H9 (cell line): ENCODE measurements around the gene F11R. TPM values are rescaled to one million over a fixed set of nuclear protein-coding genes. Genes with fewer than 3 reads are reported as not detected.

ENCODE experiments used
- DNase-seq: peaks from one replicate; pipeline ENCODE4 v3.0.0-alpha.2; 2017
- H2AFZ ChIP-seq: one replicate; pipeline ENCODE4 v1.6.1; 2013; ENCODE audit warnings: mild to moderate bottlenecking, low read length, control low read depth, moderate library complexity
- H2AK5ac ChIP-seq: 2 replicates; pipeline ENCODE4 v1.6.1; 2013; ENCODE audit warnings: low read length, control low read depth, mixed read lengths; ENCODE audit not compliant: insufficient read length
- H2BK120ac ChIP-seq: one replicate; pipeline ENCODE4 v1.6.1; 2013; ENCODE audit warnings: low read depth, mild to moderate bottlenecking, low read length, control low read depth, inconsistent platforms; ENCODE audit not compliant: poor library complexity, severe bottlenecking
- H2BK12ac ChIP-seq: 2 replicates; pipeline ENCODE4 v1.6.1; 2013; ENCODE audit warnings: low read length, control low read depth, mixed read lengths, low read depth; ENCODE audit not compliant: insufficient read length
- H2BK15ac ChIP-seq: 2 replicates; pipeline ENCODE4 v1.6.1; 2013; ENCODE audit warnings: low read depth, low read length, control low read depth
- H2BK20ac ChIP-seq: one replicate; pipeline ENCODE4 v1.6.1; 2013; ENCODE audit warnings: low read depth, mild to moderate bottlenecking, low read length, control low read depth, inconsistent platforms; ENCODE audit not compliant: poor library complexity, severe bottlenecking
- H2BK5ac ChIP-seq: 2 replicates; pipeline ENCODE4 v1.6.1; 2013; ENCODE audit warnings: low read length, control low read depth, mixed read lengths; ENCODE audit not compliant: insufficient read length
- H3K14ac ChIP-seq: 2 replicates; pipeline ENCODE4 v1.6.1; 2013; ENCODE audit warnings: low read length, control low read depth; ENCODE audit not compliant: insufficient read depth
- H3K18ac ChIP-seq: 2 replicates; pipeline ENCODE4 v1.6.1; 2013; ENCODE audit warnings: low read depth, mild to moderate bottlenecking, mixed read lengths, low read length, control low read depth; ENCODE audit not compliant: insufficient read length
- H3K23ac ChIP-seq: 2 replicates; pipeline ENCODE4 v1.6.1; 2013; ENCODE audit warnings: low read length, control low read depth, mixed read lengths, low read depth; ENCODE audit not compliant: insufficient read length
- H3K23me2 ChIP-seq: 2 replicates; pipeline ENCODE4 v1.6.1; 2013; ENCODE audit warnings: low read depth, mild to moderate bottlenecking, mixed read lengths, low read length, control low read depth; ENCODE audit not compliant: insufficient read length, poor library complexity, severe bottlenecking
- H3K27ac ChIP-seq: 2 replicates; pipeline ENCODE4 v1.5.1; 2013; ENCODE audit warnings: low read length, control low read depth, mixed read lengths, low read depth; ENCODE audit not compliant: insufficient read length
- H3K27me3 ChIP-seq: 2 replicates; pipeline ENCODE4 v1.6.1; 2013; ENCODE audit warnings: low read length, control low read depth, inconsistent platforms; ENCODE audit not compliant: insufficient read depth
- H3K4ac ChIP-seq: 2 replicates; pipeline ENCODE4 v1.6.1; 2013; ENCODE audit warnings: low read depth, mild to moderate bottlenecking, control low read depth, inconsistent platforms, low read length, moderate library complexity
- H3K4me1 ChIP-seq: 2 replicates; pipeline ENCODE4 v1.6.1; 2013; ENCODE audit warnings: low read length, control low read depth, inconsistent platforms; ENCODE audit not compliant: insufficient read depth
- H3K4me2 ChIP-seq: 2 replicates; pipeline ENCODE4 v1.6.1; 2013; ENCODE audit warnings: low read length, control low read depth, mixed read lengths; ENCODE audit not compliant: insufficient read length, insufficient read depth
- H3K56ac ChIP-seq: 2 replicates; pipeline ENCODE4 v1.6.1; 2013; ENCODE audit warnings: low read depth, mild to moderate bottlenecking, mixed read lengths, low read length, control low read depth; ENCODE audit not compliant: insufficient read length
- H3K79me1 ChIP-seq: 2 replicates; pipeline ENCODE4 v1.6.1; 2013; ENCODE audit warnings: low read depth, mild to moderate bottlenecking, moderate library complexity, low read length, control low read depth, inconsistent platforms; ENCODE audit not compliant: insufficient read depth, poor library complexity, severe bottlenecking
- H3K79me2 ChIP-seq: 2 replicates; pipeline ENCODE4 v1.6.1; 2013; ENCODE audit warnings: low read length, control low read depth, inconsistent platforms; ENCODE audit not compliant: insufficient read depth
- H3K9ac ChIP-seq: 2 replicates; pipeline ENCODE4 v1.6.1; 2013; ENCODE audit warnings: low read length, control low read depth, mixed read lengths; ENCODE audit not compliant: insufficient read length; ENCODE audit errors: extremely low read depth
- H3K9me3 ChIP-seq: one replicate; pipeline ENCODE4 v1.6.1; 2013; ENCODE audit warnings: low read depth, low read length, inconsistent platforms; ENCODE audit not compliant: control insufficient read depth
- H3T11ph ChIP-seq: one replicate; pipeline ENCODE4 v1.6.1; 2013; ENCODE audit warnings: mild to moderate bottlenecking, low read length, control low read depth, inconsistent platforms
- H4K20me1 ChIP-seq: one replicate; pipeline ENCODE4 v1.6.1; 2013; ENCODE audit not compliant: control insufficient read depth, insufficient read length, insufficient read depth
- H4K5ac ChIP-seq: 2 replicates; pipeline ENCODE4 v1.6.1; 2013; ENCODE audit warnings: low read depth, mild to moderate bottlenecking, mixed read lengths, low read length, control low read depth; ENCODE audit not compliant: insufficient read length
- H4K8ac ChIP-seq: replicated peaks from 2 replicates; pipeline ENCODE4 v1.6.1; 2013; ENCODE audit warnings: low read length, control low read depth, mixed read lengths, low read depth; ENCODE audit not compliant: insufficient read length
- H4K91ac ChIP-seq: 2 replicates; pipeline ENCODE4 v1.6.1; 2013; ENCODE audit warnings: low read depth, mild to moderate bottlenecking, moderate library complexity, mixed read lengths, low read length, control low read depth; ENCODE audit not compliant: insufficient read length
- H3K27ac Mint-ChIP-seq, 3 experiments: 2 replicates in 2 of 3; 3 replicates in 1 of 3; pipeline ENCODE4 v1.8.0; 2020 to 2021; ENCODE audit warnings: mixed read lengths in 3 of 3, mild to moderate bottlenecking in 1 of 3, moderate library complexity in 1 of 3
- H3K27me3 Mint-ChIP-seq: 2 replicates; pipeline ENCODE4 v1.8.0; 2021; ENCODE audit warnings: low read depth, mild to moderate bottlenecking, moderate library complexity, mixed read lengths
- H3K36me3 Mint-ChIP-seq, 3 experiments: 2 replicates in 2 of 3; 3 replicates in 1 of 3; pipeline ENCODE4 v1.8.0; 2020 to 2021; ENCODE audit warnings: low read depth in 3 of 3, mixed read lengths in 3 of 3; ENCODE audit not compliant: insufficient read depth in 1 of 3
- H3K4me1 Mint-ChIP-seq, 2 experiments: 2 replicates each; pipeline ENCODE4 v1.8.0; 2020; ENCODE audit warnings: mixed read lengths in 2 of 2
- H3K4me3 Mint-ChIP-seq, 2 experiments: 2 replicates in 1 of 2; 3 replicates in 1 of 2; pipeline ENCODE4 v1.8.0; 2020 to 2021; ENCODE audit warnings: mild to moderate bottlenecking in 2 of 2, mixed read lengths in 2 of 2, moderate library complexity in 1 of 2
- H3K9me3 Mint-ChIP-seq, 2 experiments: 2 replicates in 1 of 2; 3 replicates in 1 of 2; pipeline ENCODE4 v1.8.0; 2020; ENCODE audit warnings: mild to moderate bottlenecking in 2 of 2, mixed read lengths in 2 of 2, moderate library complexity in 1 of 2
- CTCF ChIP-seq: fragments of 200-600 bp; sonication (generic); conservative IDR thresholded peaks from 3 replicates; pipeline ENCODE4 v1.8.0; 2021; ENCODE audit warnings: antibody characterized with exemption, mild to moderate bottlenecking
- WGBS: extraction: QIAGEN DNeasy Blood & Tissue Kit; methylation state at CpG from one replicate; pipeline ENCODE4 v1.1.7; 2013; ENCODE audit warnings: missing lambda C conversion rate, low lambda C conversion rate, mixed read lengths; ENCODE audit not compliant: insufficient read length; ENCODE audit errors: extremely low coverage; 5-methylcytosine and 5-hydroxymethylcytosine counted together
- total RNA-seq: library from RNA; stranded (reverse); gene quantifications from 2 replicates; pipeline ENCODE4 v1.2.1, GENCODE V29; 2021

The F11R gene
- total RNA-seq, 1 experiment from 2014 or later = 174 TPM

DNA sequence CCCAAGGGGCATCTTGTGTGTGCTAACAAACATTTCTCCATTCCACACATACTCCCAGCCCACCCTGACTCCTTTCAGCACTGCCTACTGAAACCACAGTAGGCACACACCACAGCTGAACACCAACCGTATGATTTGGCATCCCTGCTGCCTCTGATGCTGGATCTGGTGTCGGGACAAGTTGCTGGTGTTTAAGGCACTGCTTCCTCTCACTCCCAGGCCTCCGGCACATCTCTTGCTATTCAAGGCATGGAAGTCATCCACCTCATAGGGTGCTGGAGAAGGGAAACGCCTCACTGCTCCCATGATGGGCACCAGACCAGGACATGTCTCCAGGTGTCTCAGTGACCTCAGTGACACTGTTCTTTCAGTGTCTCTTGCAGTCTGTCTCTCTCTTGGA, 64.0 kb downstream of the F11R start:
- no peak overlapping the region for H2AK5ac ChIP-seq
- H3K9me3 Mint-ChIP-seq = no peaks in the 10 kb centered on the region

More for the DNA sequence above, 64.0 kb downstream of the F11R start:
- Histone ChIP-seq H3K14ac (no peak overlapping the region), H4K8ac (no peak overlapping the region), H3K79me2 (no peaks in the 10 kb centered on the region), H2BK120ac (no peak overlapping the region), H3T11ph (no peak overlapping the region), H3K23me2 (no peaks in the 10 kb centered on the region), H2BK12ac (no peak overlapping the region), H4K91ac (no peak overlapping the region), H3K23ac (no peak overlapping the region), H4K5ac (no peak overlapping the region), H2BK15ac (no peak overlapping the region), H2BK5ac (no peak overlapping the region), H3K9me3 (no peaks in the 10 kb centered on the region), H3K18ac (no peak overlapping the region), H3K79me1 (no peaks in the 10 kb centered on the region), H4K20me1 (no peaks in the 10 kb centered on the region), H3K4ac (no peak overlapping the region), H3K27me3 (no peaks in the 10 kb centered on the region), H3K4me1 (peaks cover 2% of the 10 kb centered on the region; the same call in 1 of the 2 replicates), H3K9ac (no peak overlapping the region), H3K27ac (no peak overlapping the region), H2AFZ (no peak overlapping the region), H3K56ac (no peak overlapping the region), H2BK20ac (no peak overlapping the region), H3K4me2 (no peak overlapping the region)
- Mint-ChIP-seq H3K27me3 (no peaks in the 10 kb centered on the region), H3K27ac (no peak overlapping the region), H3K4me3 (no peak overlapping the region), H3K4me1 (peaks cover 28 to 31% of the 10 kb centered on the region in 2 experiments), H3K36me3 (no peaks in the 10 kb centered on the region)
- DNase-seq = no peak
- TF ChIP-seq CTCF = no peak
- no CpG with 5 or more reads among the region's 4 CpGs for whole genome bisulfite sequencing
